Mesothelial cell of epicardium (in vitro differentiated cells): Measurements from ENCODE around the gene SMIM24. TPM values are rescaled to one million over a fixed set of nuclear protein-coding genes. Genes with fewer than 3 reads are reported as not detected.

Experiments
- DNase-seq, 2 experiments: peaks; one replicate each; pipeline ENCODE4 v3.0.0; 2021; ENCODE audit warnings: low spot score in 2 of 2; ENCODE audit not compliant: unreplicated experiment in 2 of 2
- H3K27ac Mint-ChIP-seq: 2 replicates; pipeline ENCODE4 v1.8.0; 2021; ENCODE audit warnings: mixed read lengths
- H3K27me3 Mint-ChIP-seq: 2 replicates; pipeline ENCODE4 v1.8.0; 2021; ENCODE audit warnings: low read depth, mixed read lengths
- H3K36me3 Mint-ChIP-seq: 2 replicates; pipeline ENCODE4 v1.8.0; 2021; ENCODE audit warnings: mixed read lengths
- H3K4me1 Mint-ChIP-seq: 2 replicates; pipeline ENCODE4 v1.8.0; 2021; ENCODE audit warnings: mixed read lengths
- H3K4me3 Mint-ChIP-seq: 2 replicates; pipeline ENCODE4 v1.8.0; 2021; ENCODE audit warnings: mild to moderate bottlenecking, moderate library complexity, mixed read lengths
- H3K9me3 Mint-ChIP-seq: 2 replicates; pipeline ENCODE4 v1.8.0; 2021; ENCODE audit warnings: mixed read lengths
- total RNA-seq: library from RNA; stranded (reverse); gene quantifications from 3 replicates; pipeline ENCODE4 v1.2.1, GENCODE V29; 2021
- TF ChIP-seq, protein P1 (sequence below): fragments of 200-600 bp; sonication (generic); IDR thresholded peaks from one replicate; pipeline ENCODE4 v1.5.0; 2021; ENCODE audit warnings: antibody characterized with exemption; ENCODE audit not compliant: unreplicated experiment

Gene SMIM24
- total RNA-seq, 1 donor from 2014 or later: 0.60 TPM

DNA sequence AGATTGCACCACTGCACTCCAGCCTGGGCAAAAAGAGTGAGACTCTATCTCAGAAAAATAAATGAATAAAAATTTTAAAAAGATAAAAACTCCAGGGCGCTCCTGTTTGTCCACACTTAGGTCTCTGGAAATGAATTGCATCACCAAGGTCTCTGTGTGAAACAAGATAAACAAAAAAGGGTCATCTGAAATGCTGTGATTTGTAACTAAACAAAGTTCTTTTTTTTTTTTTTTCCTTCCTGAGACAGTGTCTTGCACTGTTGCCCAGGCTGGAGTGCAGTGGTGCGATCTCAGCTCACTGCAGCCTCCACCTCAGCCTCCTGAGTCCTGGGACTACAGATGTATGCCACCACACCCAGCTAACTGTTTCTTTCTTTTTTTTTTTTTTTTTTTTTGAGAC is 37.3 kb upstream of the SMIM24 start:
- H3K27me3 Mint-ChIP-seq: no peaks in the 10 kb centered on the region
- no peaks in the 10 kb centered on the region for H3K9me3 Mint-ChIP-seq
- H3K4me3 Mint-ChIP-seq: no peak overlapping the region
- peaks cover 5% of the 10 kb centered on the region for H3K4me1 Mint-ChIP-seq
- TF ChIP-seq, protein P1, sequence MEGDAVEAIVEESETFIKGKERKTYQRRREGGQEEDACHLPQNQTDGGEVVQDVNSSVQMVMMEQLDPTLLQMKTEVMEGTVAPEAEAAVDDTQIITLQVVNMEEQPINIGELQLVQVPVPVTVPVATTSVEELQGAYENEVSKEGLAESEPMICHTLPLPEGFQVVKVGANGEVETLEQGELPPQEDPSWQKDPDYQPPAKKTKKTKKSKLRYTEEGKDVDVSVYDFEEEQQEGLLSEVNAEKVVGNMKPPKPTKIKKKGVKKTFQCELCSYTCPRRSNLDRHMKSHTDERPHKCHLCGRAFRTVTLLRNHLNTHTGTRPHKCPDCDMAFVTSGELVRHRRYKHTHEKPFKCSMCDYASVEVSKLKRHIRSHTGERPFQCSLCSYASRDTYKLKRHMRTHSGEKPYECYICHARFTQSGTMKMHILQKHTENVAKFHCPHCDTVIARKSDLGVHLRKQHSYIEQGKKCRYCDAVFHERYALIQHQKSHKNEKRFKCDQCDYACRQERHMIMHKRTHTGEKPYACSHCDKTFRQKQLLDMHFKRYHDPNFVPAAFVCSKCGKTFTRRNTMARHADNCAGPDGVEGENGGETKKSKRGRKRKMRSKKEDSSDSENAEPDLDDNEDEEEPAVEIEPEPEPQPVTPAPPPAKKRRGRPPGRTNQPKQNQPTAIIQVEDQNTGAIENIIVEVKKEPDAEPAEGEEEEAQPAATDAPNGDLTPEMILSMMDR: no peak
- no peak overlapping the region for H3K27ac Mint-ChIP-seq
- peaks cover 4% of the 10 kb centered on the region for H3K36me3 Mint-ChIP-seq
- DNase-seq: no peak

DNA sequence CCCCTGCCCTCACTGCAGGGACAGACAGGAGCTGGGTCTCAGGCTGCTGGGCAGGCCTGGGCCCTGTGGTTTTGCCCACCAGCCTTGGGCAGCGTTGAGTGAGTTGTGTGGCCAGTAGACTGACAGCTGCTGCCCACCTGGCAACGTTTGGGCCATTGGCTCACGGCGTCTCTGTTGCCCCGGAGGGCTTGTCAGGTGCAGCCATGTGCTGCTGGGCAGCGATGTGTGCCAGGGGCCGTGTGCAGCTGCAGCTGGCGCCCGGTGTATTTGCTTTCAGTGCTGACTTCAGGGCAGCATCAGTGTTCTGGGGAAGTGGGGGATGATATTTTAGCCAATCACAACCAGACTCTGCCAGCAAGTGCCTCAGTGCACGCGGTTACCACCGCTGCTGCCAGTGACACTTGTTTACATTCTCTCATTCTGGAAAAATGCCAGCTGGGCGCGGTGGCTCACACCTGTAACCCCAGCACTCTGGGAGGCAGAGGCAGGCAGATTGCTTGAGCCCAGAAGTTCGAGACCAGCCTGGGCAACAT is 36.4 kb upstream of the SMIM24 start:
- DNase-seq: no peak
- peaks cover 4% of the 10 kb centered on the region for H3K36me3 Mint-ChIP-seq
- no peak overlapping the region for H3K27ac Mint-ChIP-seq
- H3K9me3 Mint-ChIP-seq: no peaks in the 10 kb centered on the region
- H3K4me1 Mint-ChIP-seq: peaks cover 5% of the 10 kb centered on the region
- no peak overlapping the region for H3K4me3 Mint-ChIP-seq
- no peaks in the 10 kb centered on the region for H3K27me3 Mint-ChIP-seq
- TF ChIP-seq, protein P1: no peak

DNA sequence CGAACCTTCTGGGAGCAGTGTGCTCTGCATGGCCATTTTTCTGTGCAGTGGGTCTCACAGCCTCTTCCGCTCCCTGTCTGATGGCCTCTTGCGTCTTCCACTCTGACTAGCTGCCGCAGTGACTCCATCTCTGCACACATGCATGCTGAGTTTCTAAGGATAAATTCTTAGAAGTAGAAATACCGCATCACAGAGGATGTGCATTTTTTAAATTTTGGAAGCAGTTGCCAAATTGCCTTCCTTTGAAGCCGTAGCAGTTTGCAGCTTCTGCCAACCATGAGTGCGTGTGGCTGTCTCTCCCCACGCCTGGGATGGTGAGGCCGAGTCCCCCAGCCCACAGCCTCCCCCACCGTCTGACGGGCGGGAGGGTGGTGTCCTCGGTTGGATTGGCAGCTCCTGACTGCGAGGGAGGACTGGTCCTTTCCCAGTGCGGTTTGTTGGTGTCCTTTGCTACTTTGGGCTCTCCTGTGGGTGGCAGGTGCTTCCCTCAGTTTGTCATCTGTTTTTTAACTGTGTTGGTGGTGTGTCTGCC is 35.6 kb upstream of the SMIM24 start:
- Mint-ChIP-seq H3K27ac (no peak overlapping the region), H3K36me3 (peaks cover 2% of the 10 kb centered on the region), H3K27me3 (no peaks in the 10 kb centered on the region), H3K4me3 (no peak overlapping the region), H3K9me3 (no peaks in the 10 kb centered on the region), H3K4me1 (peaks cover 2% of the 10 kb centered on the region)
- TF ChIP-seq, protein P1: no peak
- DNase-seq: no peak

DNA sequence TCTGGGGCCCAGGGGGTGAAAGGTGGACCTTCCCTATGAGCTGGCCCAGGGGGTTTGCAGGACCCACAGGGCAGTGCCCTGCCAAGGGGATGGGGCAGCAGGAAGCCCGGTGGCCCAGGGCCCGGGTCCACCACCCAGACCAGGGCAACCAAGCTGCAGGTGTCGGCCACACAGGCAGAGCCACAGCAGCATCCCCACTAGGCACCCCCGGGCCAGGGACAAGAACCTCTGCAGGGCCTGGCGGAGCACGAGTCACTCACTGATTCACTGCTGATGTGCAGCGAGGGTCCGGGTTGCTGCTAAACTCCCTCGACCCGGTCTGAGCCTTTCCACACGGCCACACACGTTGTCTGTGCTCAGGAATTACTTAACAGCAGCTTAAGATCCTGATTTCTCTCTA is 34.6 kb upstream of the SMIM24 start:
- TF ChIP-seq, protein P1: no peak
- H3K4me1 Mint-ChIP-seq: no peaks in the 10 kb centered on the region
- no peaks in the 10 kb centered on the region for H3K9me3 Mint-ChIP-seq
- H3K36me3 Mint-ChIP-seq: no peaks in the 10 kb centered on the region
- no peak for DNase-seq
- no peak overlapping the region for H3K4me3 Mint-ChIP-seq
- H3K27ac Mint-ChIP-seq: no peak overlapping the region
- no peaks in the 10 kb centered on the region for H3K27me3 Mint-ChIP-seq

DNA sequence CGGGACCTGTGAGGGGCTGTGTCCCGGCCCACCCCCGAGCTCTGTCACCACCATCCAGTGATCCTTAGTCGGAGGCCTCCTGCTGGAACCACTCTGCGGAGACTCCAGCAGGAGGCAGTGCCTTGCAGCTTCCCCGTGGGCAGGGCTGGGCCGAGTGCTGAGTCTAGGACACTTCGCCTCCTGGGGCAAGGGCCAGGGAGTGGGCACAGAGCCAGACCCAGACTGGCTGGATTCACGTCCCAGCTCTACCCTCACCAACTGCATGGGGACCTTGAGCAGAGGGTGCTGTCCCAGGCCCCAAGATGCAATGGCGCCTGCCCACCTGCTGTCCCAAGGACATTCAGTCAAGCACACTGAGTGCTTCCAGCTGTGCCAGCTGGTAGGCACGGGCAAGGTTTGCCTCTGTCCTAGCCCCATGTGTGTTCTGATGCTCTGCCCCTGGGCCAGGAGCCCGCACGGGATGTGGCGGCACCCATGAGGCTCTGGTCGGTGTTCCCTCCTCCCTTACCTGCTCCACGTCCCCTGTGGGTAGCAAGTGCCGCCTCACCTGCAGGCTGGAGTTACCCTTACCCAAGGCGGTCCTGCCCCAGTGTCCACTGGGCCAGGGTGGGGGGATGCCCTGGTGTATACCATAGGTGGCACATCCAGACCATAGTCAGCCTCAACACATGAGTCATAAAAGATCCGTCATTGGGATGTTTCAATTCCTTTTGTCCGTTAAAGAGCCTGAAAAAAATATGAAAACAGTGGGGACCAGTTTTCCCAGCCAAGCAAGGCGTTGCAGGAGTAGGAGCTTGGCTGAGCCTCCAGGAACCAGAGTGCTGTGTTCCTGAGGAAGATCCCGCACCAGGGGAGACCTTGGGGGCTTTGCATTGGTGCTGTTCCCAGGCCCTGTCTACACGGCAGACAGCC is 33.2 kb upstream of the SMIM24 start:
- Mint-ChIP-seq H3K27ac (no peak overlapping the region), H3K9me3 (no peaks in the 10 kb centered on the region), H3K4me3 (no peak overlapping the region), H3K36me3 (peaks cover 6% of the 10 kb centered on the region), H3K4me1 (peaks cover 5% of the 10 kb centered on the region), H3K27me3 (no peaks in the 10 kb centered on the region)
- TF ChIP-seq, protein P1: no peak
- no peak for DNase-seq
